ENCODE data around the gene FAM170B. TPM values are rescaled to one million over a fixed set of nuclear protein-coding genes. Genes with fewer than 3 reads are reported as not detected.

The FAM170B gene
- total and polyA plus RNA-seq, 9 of the 15 experiments (the other 6 are each of a cell fraction or from before 2014, with no cell fraction given): 0.11 to 0.21 TPM; not detected in 7

DNA sequence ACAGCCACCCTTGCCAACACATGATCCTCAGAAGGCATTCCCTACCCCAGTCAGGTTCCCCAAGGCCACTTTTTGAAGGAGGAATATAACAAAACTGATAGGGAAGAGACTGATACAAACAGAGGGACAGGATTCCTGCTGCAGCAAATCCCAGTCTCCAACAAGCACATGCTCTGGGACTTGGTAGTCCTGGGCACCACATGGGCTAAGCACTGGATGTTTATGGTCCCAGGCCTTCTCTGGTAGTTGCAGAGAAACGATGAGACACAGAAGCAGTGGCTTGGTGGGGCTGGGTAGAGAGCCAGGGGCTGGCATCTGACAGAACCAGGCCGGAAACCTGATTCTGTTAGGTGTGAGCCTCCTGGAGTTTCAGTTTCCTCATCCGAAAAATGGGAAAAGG, 21.7 kb downstream of the FAM170B start:
- intact Hi-C loops (cut with micrococcal nuclease) (no loop called here), in situ Hi-C loops (cut with MboI) (no loop called here)
- no peak for DNase-seq (ENCODE audit: extremely low read depth in 1 of 4, low spot score in 3 of 4)
- no peak for FAIRE-seq
- ChIA-PET CTCF (ENCODE audit: low intra/inter-chr PET ratio) (no interaction called here), POLR2A (interaction anchor here (0.6 to 2.0 kb wide), 4 partner anchors 8 to 408 kb away, joined by 3 to 5 read pairs (median 3); no protein-coding TSS in a partner anchor)
- no peak overlapping the region for H3K27ac ChIP-seq (ENCODE audit: extremely low read depth, low read depth, low read length)
- H3K79me2 ChIP-seq (ENCODE audit: control insufficient read depth, insufficient read depth, low read length): peaks cover 6% of the 10 kb centered on the region; the same call in 2 of the 3 replicates
- H2AFZ ChIP-seq (ENCODE audit: low read depth, low read length): no peak overlapping the region
- BruUV-seq (replicated peaks): no TSS peak
- ATAC-seq: no peak
- H3K36me3 ChIP-seq (ENCODE audit: control insufficient read depth, insufficient read depth, low read length): peaks cover 2% of the 10 kb centered on the region; the same call in 2 of the 3 replicates
- no peaks in the 10 kb centered on the region for H3K9me1 ChIP-seq (ENCODE audit: control insufficient read depth, insufficient read depth, low read length)
- H3K27me3 ChIP-seq (ENCODE audit: control insufficient read depth in 2 of 2, insufficient read depth in 2 of 2, low read length in 2 of 2): no peaks in the 10 kb centered on the region
- no peak overlapping the region for H3K4me3 ChIP-seq
- no peaks in the 10 kb centered on the region for H4K20me1 ChIP-seq (replicated peaks; ENCODE audit: control insufficient read depth, insufficient read depth, low read length)
- H3K9ac ChIP-seq (ENCODE audit: insufficient read depth in 1 of 2, low read depth in 2 of 2, low read length in 2 of 2): no peak overlapping the region; a peak in 1 of 4 replicates
- H3K4me2 ChIP-seq (ENCODE audit: insufficient read depth, low read length): no peak overlapping the region
- no peaks in the 10 kb centered on the region for H3K9me3 ChIP-seq (replicated peaks; ENCODE audit: control insufficient read depth, insufficient read depth, low read depth, low read length)
- H3K4me1 ChIP-seq (replicated peaks in 1 of 2; ENCODE audit: control insufficient read depth in 2 of 2, insufficient read depth in 2 of 2, low read length in 2 of 2): peaks cover 5 to 25% of the 10 kb centered on the region in 2 experiments; a peak in 4 of 5 replicates
- WGBS (ENCODE audit: insufficient coverage, low coverage, missing lambda C conversion rate): 59% methylated on average over 3 of the region's 3 CpGs
- TF ChIP-seq XRCC5 (IDR thresholded peaks at IDR 0.05; ENCODE audit: low read depth, low read length) (no peak), ZNF639 (CRISPR knock-in tag; conservative IDR thresholded peaks at IDR 0.05 in 1 of 2, IDR thresholded peaks at IDR 0.05 in 1 of 2) (no peak), ZNF655 (CRISPR knock-in tag; IDR thresholded peaks at IDR 0.05) (no peak), RBM15 (IDR thresholded peaks at IDR 0.05; ENCODE audit: insufficient read depth, low read length) (no peak)

Measured in K562 (cell line).